Measurements from ENCODE around the gene DYRK1A. TPM values are rescaled to one million over a fixed set of nuclear protein-coding genes. Genes with fewer than 3 reads are reported as not detected.

DYRK1A gene
- total and polyA plus RNA-seq, 2 of the 13 experiments (the other 11 are each of a cell fraction or from before 2014, with no cell fraction given) = 24.6 to 34.2 TPM

GRCh38 chr21:37338671-37339551, 27.7 kb upstream of the DYRK1A start (continued):
- TF ChIP-seq, protein P1, sequence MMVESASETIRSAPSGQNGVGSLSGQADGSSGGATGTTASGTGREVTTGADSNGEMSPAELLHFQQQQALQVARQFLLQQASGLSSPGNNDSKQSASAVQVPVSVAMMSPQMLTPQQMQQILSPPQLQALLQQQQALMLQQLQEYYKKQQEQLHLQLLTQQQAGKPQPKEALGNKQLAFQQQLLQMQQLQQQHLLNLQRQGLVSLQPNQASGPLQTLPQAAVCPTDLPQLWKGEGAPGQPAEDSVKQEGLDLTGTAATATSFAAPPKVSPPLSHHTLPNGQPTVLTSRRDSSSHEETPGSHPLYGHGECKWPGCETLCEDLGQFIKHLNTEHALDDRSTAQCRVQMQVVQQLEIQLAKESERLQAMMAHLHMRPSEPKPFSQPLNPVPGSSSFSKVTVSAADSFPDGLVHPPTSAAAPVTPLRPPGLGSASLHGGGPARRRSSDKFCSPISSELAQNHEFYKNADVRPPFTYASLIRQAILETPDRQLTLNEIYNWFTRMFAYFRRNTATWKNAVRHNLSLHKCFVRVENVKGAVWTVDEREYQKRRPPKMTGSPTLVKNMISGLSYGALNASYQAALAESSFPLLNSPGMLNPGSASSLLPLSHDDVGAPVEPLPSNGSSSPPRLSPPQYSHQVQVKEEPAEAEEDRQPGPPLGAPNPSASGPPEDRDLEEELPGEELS (CRISPR knock-in tag; IDR thresholded peaks at IDR 0.05) = 0 out of 2 replicates have a peak, but pooled peaks have one; percentile 19
- peak; percentile 41; the same call in 1 of the 2 replicates for TF ChIP-seq JUND (CRISPR knock-in tag; IDR thresholded peaks at IDR 0.05)
- 0 out of 2 replicates have a peak, but pooled peaks have one; percentile 38 for TF ChIP-seq MIER3 (CRISPR knock-in tag; IDR thresholded peaks at IDR 0.05; ENCODE audit: borderline replicate concordance)
- peak; percentile 41 for TF ChIP-seq ASH2L (IDR thresholded peaks at IDR 0.05; ENCODE audit: insufficient read length, low read depth, low read length)
- 0 out of 2 replicates have a peak, but pooled peaks have one; percentile 33 for TF ChIP-seq ZFP37 (CRISPR knock-in tag; IDR thresholded peaks at IDR 0.05; ENCODE audit: borderline replicate concordance)
- TF ChIP-seq RNF2 (conservative IDR thresholded peaks at IDR 0.05; ENCODE audit: low read depth) = 0 out of 2 replicates have a peak, but pooled peaks have one; percentile 47
- TF ChIP-seq NCOA5 (CRISPR knock-in tag; IDR thresholded peaks at IDR 0.05) = no peak
- TF ChIP-seq, protein P2, sequence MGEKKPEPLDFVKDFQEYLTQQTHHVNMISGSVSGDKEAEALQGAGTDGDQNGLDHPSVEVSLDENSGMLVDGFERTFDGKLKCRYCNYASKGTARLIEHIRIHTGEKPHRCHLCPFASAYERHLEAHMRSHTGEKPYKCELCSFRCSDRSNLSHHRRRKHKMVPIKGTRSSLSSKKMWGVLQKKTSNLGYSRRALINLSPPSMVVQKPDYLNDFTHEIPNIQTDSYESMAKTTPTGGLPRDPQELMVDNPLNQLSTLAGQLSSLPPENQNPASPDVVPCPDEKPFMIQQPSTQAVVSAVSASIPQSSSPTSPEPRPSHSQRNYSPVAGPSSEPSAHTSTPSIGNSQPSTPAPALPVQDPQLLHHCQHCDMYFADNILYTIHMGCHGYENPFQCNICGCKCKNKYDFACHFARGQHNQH (CRISPR knock-in tag; IDR thresholded peaks at IDR 0.05) = 0 out of 2 replicates have a peak, but pooled peaks have one; percentile 37
- TF ChIP-seq MXI1 (IDR thresholded peaks at IDR 0.05; ENCODE audit: borderline replicate concordance, low read depth, low read length) = peak; percentile 99
- no peak for TF ChIP-seq ZNF451 (CRISPR knock-in tag; IDR thresholded peaks at IDR 0.05)
- TF ChIP-seq, protein P3, sequence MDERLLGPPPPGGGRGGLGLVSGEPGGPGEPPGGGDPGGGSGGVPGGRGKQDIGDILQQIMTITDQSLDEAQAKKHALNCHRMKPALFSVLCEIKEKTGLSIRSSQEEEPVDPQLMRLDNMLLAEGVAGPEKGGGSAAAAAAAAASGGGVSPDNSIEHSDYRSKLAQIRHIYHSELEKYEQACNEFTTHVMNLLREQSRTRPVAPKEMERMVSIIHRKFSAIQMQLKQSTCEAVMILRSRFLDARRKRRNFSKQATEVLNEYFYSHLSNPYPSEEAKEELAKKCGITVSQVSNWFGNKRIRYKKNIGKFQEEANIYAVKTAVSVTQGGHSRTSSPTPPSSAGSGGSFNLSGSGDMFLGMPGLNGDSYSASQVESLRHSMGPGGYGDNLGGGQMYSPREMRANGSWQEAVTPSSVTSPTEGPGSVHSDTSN (CRISPR knock-in tag; IDR thresholded peaks at IDR 0.05) = no peak
- no peak for TF ChIP-seq IKZF1 (IDR thresholded peaks at IDR 0.05)
- TF ChIP-seq, protein P4, sequence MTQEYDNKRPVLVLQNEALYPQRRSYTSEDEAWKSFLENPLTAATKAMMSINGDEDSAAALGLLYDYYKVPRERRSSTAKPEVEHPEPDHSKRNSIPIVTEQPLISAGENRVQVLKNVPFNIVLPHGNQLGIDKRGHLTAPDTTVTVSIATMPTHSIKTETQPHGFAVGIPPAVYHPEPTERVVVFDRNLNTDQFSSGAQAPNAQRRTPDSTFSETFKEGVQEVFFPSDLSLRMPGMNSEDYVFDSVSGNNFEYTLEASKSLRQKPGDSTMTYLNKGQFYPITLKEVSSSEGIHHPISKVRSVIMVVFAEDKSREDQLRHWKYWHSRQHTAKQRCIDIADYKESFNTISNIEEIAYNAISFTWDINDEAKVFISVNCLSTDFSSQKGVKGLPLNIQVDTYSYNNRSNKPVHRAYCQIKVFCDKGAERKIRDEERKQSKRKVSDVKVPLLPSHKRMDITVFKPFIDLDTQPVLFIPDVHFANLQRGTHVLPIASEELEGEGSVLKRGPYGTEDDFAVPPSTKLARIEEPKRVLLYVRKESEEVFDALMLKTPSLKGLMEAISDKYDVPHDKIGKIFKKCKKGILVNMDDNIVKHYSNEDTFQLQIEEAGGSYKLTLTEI (CRISPR knock-in tag; conservative IDR thresholded peaks at IDR 0.05) = no peak
- peak; percentile 48; the same call in 1 of the 2 replicates for TF ChIP-seq RAD51 (IDR thresholded peaks at IDR 0.05; ENCODE audit: borderline replicate concordance)
- TF ChIP-seq MEIS1 (CRISPR knock-in tag; IDR thresholded peaks at IDR 0.05; ENCODE audit: borderline replicate concordance) = no peak
- peak; percentile 37; the same call in 1 of the 2 replicates for TF ChIP-seq BHLHE40 (IDR thresholded peaks at IDR 0.05; ENCODE audit: low read length)
- peak in 1 of 2 experiments; percentile 61; a peak in 1 of 4 replicates for TF ChIP-seq EP300 (IDR thresholded peaks at IDR 0.05; ENCODE audit: low read depth in 2 of 2, low read length in 2 of 2)
- TF ChIP-seq EP300 (CRISPR knock-in tag; IDR thresholded peaks at IDR 0.05; ENCODE audit: borderline replicate concordance) = peak; percentile 36; the same call in 1 of the 2 replicates
- TF ChIP-seq, protein P5, sequence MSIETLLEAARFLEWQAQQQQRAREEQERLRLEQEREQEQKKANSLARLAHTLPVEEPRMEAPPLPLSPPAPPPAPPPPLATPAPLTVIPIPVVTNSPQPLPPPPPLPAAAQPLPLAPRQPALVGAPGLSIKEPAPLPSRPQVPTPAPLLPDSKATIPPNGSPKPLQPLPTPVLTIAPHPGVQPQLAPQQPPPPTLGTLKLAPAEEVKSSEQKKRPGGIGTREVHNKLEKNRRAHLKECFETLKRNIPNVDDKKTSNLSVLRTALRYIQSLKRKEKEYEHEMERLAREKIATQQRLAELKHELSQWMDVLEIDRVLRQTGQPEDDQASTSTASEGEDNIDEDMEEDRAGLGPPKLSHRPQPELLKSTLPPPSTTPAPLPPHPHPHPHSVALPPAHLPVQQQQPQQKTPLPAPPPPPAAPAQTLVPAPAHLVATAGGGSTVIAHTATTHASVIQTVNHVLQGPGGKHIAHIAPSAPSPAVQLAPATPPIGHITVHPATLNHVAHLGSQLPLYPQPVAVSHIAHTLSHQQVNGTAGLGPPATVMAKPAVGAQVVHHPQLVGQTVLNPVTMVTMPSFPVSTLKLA (IDR thresholded peaks at IDR 0.05) = peak; percentile 91
